Natural killer cell (primary cell): ENCODE measurements around the gene COX7A1. TPM values are rescaled to one million over a fixed set of nuclear protein-coding genes. Genes with fewer than 3 reads are reported as not detected.

Experiments
- ATAC-seq, 3 donors: fragments of 150-1000 bp in 2 of 3; fragments of 200-7000 bp in 1 of 3; cut with Tn5 transposase; 1 replicate in 1 of 3; 2 replicates in 2 of 3; pipeline ENCODE4 v1.10.0; 2021; ENCODE audit warnings: mild to moderate bottlenecking in 2 of 3, moderate library complexity in 2 of 3
- DNase-seq, 2 donors: peaks; one replicate each; pipeline versions ENCODE4 v3.0.0 to v3.0.0-alpha.2; 2013 to 2021; ENCODE audit warnings: mixed read lengths in 1 of 2
- H3K27ac ChIP-seq: one replicate; pipeline ENCODE4 v1.5.1; 2013; ENCODE audit warnings: mild to moderate bottlenecking, low read length
- H3K27me3 ChIP-seq: one replicate; pipeline ENCODE4 v1.6.1; 2013; ENCODE audit warnings: low read length; ENCODE audit not compliant: control insufficient read depth, insufficient read depth
- H3K36me3 ChIP-seq: one replicate; pipeline ENCODE4 v1.6.1; 2013; ENCODE audit warnings: low read length; ENCODE audit not compliant: control insufficient read depth, insufficient read depth
- H3K4me1 ChIP-seq: one replicate; pipeline ENCODE4 v1.6.1; 2013; ENCODE audit warnings: low read length; ENCODE audit not compliant: control insufficient read depth, insufficient read depth
- H3K4me3 ChIP-seq: one replicate; pipeline ENCODE4 v1.5.1; 2013; ENCODE audit warnings: low read length
- H3K9me3 ChIP-seq: one replicate; pipeline ENCODE4 v1.6.1; 2013; ENCODE audit warnings: low read length; ENCODE audit not compliant: control insufficient read depth, insufficient read depth
- H3K27ac Mint-ChIP-seq, 2 donors: one replicate each; pipeline ENCODE4 v1.8.0; 2022; ENCODE audit warnings: mild to moderate bottlenecking in 2 of 2, mixed read lengths in 2 of 2, moderate library complexity in 1 of 2
- H3K27me3 Mint-ChIP-seq, 2 donors: one replicate each; pipeline ENCODE4 v1.8.0; 2022; ENCODE audit warnings: low read depth in 2 of 2, mixed read lengths in 2 of 2
- H3K36me3 Mint-ChIP-seq: one replicate; pipeline ENCODE4 v1.8.0; 2022; ENCODE audit warnings: mixed read lengths
- H3K4me1 Mint-ChIP-seq, 2 donors: one replicate each; pipeline ENCODE4 v1.8.0; 2022; ENCODE audit warnings: mixed read lengths in 2 of 2
- H3K4me3 Mint-ChIP-seq: one replicate; pipeline ENCODE4 v1.8.0; 2022; ENCODE audit warnings: mild to moderate bottlenecking, moderate library complexity, mixed read lengths
- H3K9me3 Mint-ChIP-seq, 2 donors: one replicate each; pipeline ENCODE4 v1.8.0; 2022; ENCODE audit warnings: mixed read lengths in 2 of 2
- WGBS: methylation state at CpG from one replicate; pipeline ENCODE4 v1.1.7; 2013; ENCODE audit warnings: missing lambda C conversion rate; ENCODE audit not compliant: insufficient coverage; 5-methylcytosine and 5-hydroxymethylcytosine counted together
- intact Hi-C: fragments of 100-400 bp; cut with micrococcal nuclease; formaldehyde crosslinking; loops from one replicate; pipeline ENCODE4 v1.14.2; 2022
- total RNA-seq, 4 donors: library from RNA; stranded (reverse); fragments of 120-200 nt in 1 of 4; gene quantifications; one replicate each; pipeline versions ENCODE4 v1.2.3 to v1.2.4, GENCODE V29; 2013 to 2022
- TF ChIP-seq, protein P1 (sequence below): fragments of 200-600 bp; IDR thresholded peaks from one replicate; pipeline ENCODE4 v1.8.0; 2022; ENCODE audit warnings: antibody characterized with exemption

The COX7A1 gene
- total RNA-seq, 3 donors from 2014 or later (not counting 1 experiment from before 2014, with no cell fraction given): not detected

DNA sequence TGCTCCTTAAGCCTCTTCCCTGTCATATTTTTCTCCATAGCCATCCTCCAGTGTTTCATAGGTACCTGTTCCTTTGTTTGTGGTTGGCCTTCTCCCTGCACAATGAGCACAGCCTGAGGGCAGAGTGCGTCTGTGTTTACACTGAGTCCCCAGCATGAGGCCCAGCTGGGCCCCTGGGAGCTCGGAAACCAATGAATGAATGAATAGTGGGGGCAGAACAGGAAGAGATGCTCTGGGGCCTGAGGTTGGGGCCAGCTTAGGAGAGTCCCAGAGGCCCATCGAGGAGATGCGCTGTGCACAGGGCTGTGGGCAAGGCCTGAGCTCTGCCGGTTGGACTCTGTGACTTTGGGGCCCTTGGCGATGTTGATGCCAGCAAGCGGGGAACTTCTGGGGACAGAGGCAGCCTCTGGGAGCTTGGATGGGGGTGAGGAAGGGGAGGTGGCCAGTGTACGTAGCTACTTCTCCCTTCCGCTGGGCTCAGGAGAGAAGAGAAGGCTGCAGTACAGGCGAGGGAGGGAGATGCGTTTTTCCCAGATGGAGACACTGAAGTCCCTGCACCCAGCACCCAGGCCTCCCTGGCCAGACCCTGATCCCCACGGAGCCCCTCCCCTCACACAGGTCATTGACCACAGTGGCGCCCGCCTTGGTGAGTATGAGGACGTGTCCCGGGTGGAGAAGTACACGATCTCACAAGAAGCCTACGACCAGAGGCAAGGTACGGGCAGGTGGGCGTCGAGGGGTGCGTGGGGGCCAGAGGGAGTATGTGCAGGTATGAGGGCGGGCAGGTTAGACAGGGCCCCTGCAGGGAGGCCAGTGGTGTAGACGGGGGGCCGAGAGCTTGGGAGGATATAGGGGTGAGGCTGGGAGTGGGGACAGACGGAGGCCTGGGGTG, 31.9 kb downstream of the COX7A1 start:
- H3K27me3 Mint-ChIP-seq: no peaks in the 10 kb centered on the region
- intact Hi-C loops: no loop called here
- peak overlapping the region; percentile 2 for H3K4me3 Mint-ChIP-seq
- 97% methylated on average over 26 of the region's 26 CpGs for WGBS
- peaks cover 12% of the 10 kb centered on the region for H3K4me1 ChIP-seq
- no peak overlapping the region for H3K4me3 ChIP-seq
- no peaks in the 10 kb centered on the region for H3K9me3 ChIP-seq
- peak overlapping the region in 1 of 2 donors; percentile 22 for H3K27ac Mint-ChIP-seq
- H3K9me3 Mint-ChIP-seq: no peaks in the 10 kb centered on the region
- H3K27ac ChIP-seq: no peak overlapping the region
- ATAC-seq (no peak), DNase-seq (no peak)
- TF ChIP-seq, protein P1, sequence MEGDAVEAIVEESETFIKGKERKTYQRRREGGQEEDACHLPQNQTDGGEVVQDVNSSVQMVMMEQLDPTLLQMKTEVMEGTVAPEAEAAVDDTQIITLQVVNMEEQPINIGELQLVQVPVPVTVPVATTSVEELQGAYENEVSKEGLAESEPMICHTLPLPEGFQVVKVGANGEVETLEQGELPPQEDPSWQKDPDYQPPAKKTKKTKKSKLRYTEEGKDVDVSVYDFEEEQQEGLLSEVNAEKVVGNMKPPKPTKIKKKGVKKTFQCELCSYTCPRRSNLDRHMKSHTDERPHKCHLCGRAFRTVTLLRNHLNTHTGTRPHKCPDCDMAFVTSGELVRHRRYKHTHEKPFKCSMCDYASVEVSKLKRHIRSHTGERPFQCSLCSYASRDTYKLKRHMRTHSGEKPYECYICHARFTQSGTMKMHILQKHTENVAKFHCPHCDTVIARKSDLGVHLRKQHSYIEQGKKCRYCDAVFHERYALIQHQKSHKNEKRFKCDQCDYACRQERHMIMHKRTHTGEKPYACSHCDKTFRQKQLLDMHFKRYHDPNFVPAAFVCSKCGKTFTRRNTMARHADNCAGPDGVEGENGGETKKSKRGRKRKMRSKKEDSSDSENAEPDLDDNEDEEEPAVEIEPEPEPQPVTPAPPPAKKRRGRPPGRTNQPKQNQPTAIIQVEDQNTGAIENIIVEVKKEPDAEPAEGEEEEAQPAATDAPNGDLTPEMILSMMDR: no peak
- H3K36me3 Mint-ChIP-seq: no peaks in the 10 kb centered on the region
- H3K4me1 Mint-ChIP-seq: peaks cover 18 to 42% of the 10 kb centered on the region in 2 donors
- peaks cover 53% of the 10 kb centered on the region for H3K36me3 ChIP-seq
- no peaks in the 10 kb centered on the region for H3K27me3 ChIP-seq

DNA sequence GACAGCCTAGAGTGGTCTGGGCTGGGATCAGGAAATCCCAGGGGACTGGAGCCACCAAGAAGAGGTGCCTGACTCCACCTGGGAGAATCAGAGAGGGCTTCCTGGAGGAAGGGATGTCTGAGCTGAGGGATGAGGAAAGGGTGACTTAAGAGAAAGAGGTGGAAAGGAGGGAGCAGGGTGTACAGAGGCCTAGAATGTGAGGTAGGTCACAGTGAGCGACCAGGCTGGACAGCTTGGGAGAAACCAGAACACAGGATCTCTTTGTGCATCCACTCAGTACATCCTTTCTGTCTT, 36.0 kb downstream of the COX7A1 start:
- WGBS: 100% methylated on average over 1 of the region's 1 CpG
- Mint-ChIP-seq H3K27ac (peak overlapping the region; percentile 95 to 99), H3K36me3 (no peaks in the 10 kb centered on the region), H3K4me1 (peaks cover 36 to 65% of the 10 kb centered on the region in 2 donors), H3K9me3 (no peaks in the 10 kb centered on the region), H3K27me3 (no peaks in the 10 kb centered on the region), H3K4me3 (peak overlapping the region; percentile 90)
- no peak for DNase-seq
- Histone ChIP-seq H3K27ac (peak overlapping the region; percentile 93), H3K4me1 (peaks cover 29% of the 10 kb centered on the region), H3K9me3 (no peaks in the 10 kb centered on the region), H3K4me3 (no peak overlapping the region), H3K27me3 (no peaks in the 10 kb centered on the region), H3K36me3 (peaks cover 39% of the 10 kb centered on the region)
- TF ChIP-seq, protein P1: no peak
- ATAC-seq: no peak
- intact Hi-C loops: loop anchor here (5.0 to 10.0 kb wide), 2 partner anchors 121 to 369 kb away; partner anchors contain the start of genes LIN37, PSENEN, SDHAF1 and U2AF1L4

DNA sequence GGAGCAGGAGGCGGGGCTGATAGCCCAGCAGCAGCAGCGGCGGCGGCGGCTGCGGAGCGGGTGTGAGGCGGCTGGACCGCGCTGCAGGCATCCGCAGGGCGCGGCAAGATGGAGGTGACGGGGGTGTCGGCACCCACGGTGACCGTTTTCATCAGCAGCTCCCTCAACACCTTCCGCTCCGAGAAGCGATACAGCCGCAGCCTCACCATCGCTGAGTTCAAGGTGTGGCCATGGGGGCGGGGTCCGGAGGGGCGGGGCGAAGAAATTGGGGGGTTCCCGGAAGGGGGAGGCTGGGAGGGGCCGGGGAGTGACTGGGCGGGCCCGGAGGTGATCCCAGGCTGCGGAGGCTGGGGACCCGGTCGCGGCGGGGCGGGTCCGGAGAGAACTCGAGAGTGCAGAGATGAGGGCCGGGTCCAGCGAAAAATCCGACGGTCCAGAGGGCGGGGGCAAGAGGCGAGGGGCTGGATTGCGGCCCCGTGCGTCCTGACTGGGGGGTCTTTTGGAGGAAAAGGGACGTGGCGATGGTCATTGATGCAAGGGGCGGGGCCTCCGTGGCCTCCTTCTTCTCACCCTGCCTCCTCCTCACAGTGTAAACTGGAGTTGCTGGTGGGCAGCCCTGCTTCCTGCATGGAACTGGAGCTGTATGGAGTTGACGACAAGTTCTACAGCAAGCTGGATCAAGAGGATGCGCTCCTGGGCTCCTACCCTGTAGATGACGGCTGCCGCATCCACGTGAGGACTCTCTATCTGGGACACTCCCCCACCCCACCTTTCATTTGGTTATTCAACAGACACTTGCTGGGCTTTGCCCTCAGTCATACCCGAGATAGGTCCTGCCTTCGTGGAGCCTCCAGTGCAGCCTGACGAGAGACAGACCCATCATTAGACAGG, 36.5 kb downstream of the COX7A1 start, which contains the start of gene TBCB:
Gene TBCB, plus strand, starts transcription at position 16 of the 891 bp plus-strand sequence. Its CDS starts 93 bp downstream, at position 109.
- peak within 1 kb of the TSS; percentile 95 to 99 for H3K27ac Mint-ChIP-seq
- no peaks in the 10 kb centered on the region for H3K27me3 Mint-ChIP-seq
- H3K27ac ChIP-seq: peak within 1 kb of the TSS; percentile 93
- DNase-seq (no peak), ATAC-seq (peak in 2 of 3 donors; percentile 45 to 70)
- H3K9me3 ChIP-seq: no peaks in the 10 kb centered on the region
- TF ChIP-seq, protein P1: no peak
- H3K4me3 ChIP-seq: peak within 1 kb of the TSS; percentile 78
- H3K36me3 ChIP-seq: peaks cover 39% of the 10 kb centered on the region
- intact Hi-C loops: loop anchor here (1.0 to 10.0 kb wide), 6 partner anchors 12 to 368 kb away; partner anchors contain the start of genes LIN37, PSENEN, SDHAF1 and THAP8
- H3K4me1 Mint-ChIP-seq: peaks cover 36 to 61% of the 10 kb centered on the region in 2 donors
- peak within 1 kb of the TSS; percentile 90 for H3K4me3 Mint-ChIP-seq
- no peaks in the 10 kb centered on the region for H3K9me3 Mint-ChIP-seq
- no peaks in the 10 kb centered on the region for H3K27me3 ChIP-seq
- no peaks in the 10 kb centered on the region for H3K36me3 Mint-ChIP-seq
- peaks cover 29% of the 10 kb centered on the region for H3K4me1 ChIP-seq
- 7% methylated on average over 57 of the region's 59 CpGs for WGBS
